ENCODE data around the gene POLR2M. TPM values are rescaled to one million over a fixed set of nuclear protein-coding genes. Genes with fewer than 3 reads are reported as not detected.

POLR2M gene
- 45.1 TPM for polyA plus RNA-seq

- Mint-ChIP-seq H3K27me3 (no peaks in the 10 kb centered on the region), H3K9me3 (no peaks in the 10 kb centered on the region), H3K4me1 (peaks cover 34 to 37% (median 37%) of the 10 kb centered on the region in 3 donors), H3K36me3 (no peaks in the 10 kb centered on the region), H3K4me3 (peak within 1 kb of the TSS; percentile 88 to 98 (median 94)), H3K27ac (peak within 1 kb of the TSS; percentile 83 to 95 (median 94))
These were observed at the start of gene POLR2M for GRCh38 chr15:57706405-57707209. TSS of gene POLR2M (plus strand) at chr15:57706714. CDS start at chr15:57706843, 129 bp downstream.

- no peak overlapping the region for H3K4me3 Mint-ChIP-seq
- peaks cover 11% of the 10 kb centered on the region for H3K27me3 Mint-ChIP-seq
- H3K9me3 Mint-ChIP-seq = no peaks in the 10 kb centered on the region
- H3K27ac Mint-ChIP-seq = no peak overlapping the region
- no peaks in the 10 kb centered on the region for H3K36me3 Mint-ChIP-seq
- no peaks in the 10 kb centered on the region for H3K4me1 Mint-ChIP-seq
These were observed 48.9 kb upstream of the POLR2M start for GRCh38 chr15:57657619-57658018.

- H3K27me3 Mint-ChIP-seq = peaks cover 9% of the 10 kb centered on the region
- H3K27ac Mint-ChIP-seq = no peak overlapping the region
- H3K4me3 Mint-ChIP-seq = no peak overlapping the region
- no peaks in the 10 kb centered on the region for H3K36me3 Mint-ChIP-seq
- no peaks in the 10 kb centered on the region for H3K4me1 Mint-ChIP-seq
- H3K9me3 Mint-ChIP-seq = no peaks in the 10 kb centered on the region
These were observed 44.3 kb upstream of the POLR2M start for GRCh38 chr15:57662091-57662744.

DNA sequence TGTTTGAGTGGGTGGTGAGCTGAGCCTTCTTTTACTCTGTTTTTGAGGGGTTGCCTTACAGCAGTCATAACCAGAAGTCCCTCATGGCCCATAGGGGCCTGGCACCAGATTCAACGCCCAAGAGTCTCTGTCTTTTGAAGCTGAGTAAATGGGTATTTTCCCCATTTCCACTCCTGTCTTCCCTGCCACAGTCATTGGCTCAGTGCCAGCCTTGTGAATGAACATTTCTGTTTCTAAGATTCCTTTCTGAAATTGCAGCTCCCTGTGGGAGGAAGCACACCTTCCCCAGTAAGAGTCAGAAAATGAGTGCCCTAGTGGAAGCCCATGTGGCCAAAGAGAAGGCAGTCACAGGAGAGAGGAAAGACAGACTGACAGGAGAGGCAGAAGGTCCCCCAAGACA, 43.7 kb upstream of the POLR2M start:
- H3K4me1 Mint-ChIP-seq = no peaks in the 10 kb centered on the region
- no peak overlapping the region for H3K27ac Mint-ChIP-seq
- no peak overlapping the region for H3K4me3 Mint-ChIP-seq
- peaks cover 9% of the 10 kb centered on the region for H3K27me3 Mint-ChIP-seq
- no peaks in the 10 kb centered on the region for H3K36me3 Mint-ChIP-seq
- no peaks in the 10 kb centered on the region for H3K9me3 Mint-ChIP-seq

DNA sequence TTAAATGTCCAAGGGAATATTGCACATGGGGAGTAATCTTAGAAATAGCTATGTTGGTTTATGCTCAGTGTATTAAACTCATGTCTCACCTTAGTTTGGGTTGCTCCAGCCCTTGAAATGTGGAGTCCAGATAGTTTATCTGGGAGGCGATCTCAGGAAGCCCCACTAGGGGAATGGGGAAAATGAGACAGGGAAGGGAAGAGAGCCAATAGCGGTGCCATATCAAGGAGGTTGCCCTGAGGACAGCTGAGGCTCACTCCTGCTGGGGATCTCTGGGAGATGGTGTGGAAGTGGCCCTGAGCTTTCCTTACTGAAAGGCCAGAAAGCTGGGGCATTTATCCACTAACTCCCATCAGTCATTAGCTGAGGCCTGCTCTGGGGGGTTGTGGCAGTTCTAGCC, 43.3 kb upstream of the POLR2M start:
- Mint-ChIP-seq H3K9me3 (no peaks in the 10 kb centered on the region), H3K4me3 (no peak overlapping the region), H3K27ac (no peak overlapping the region), H3K4me1 (no peaks in the 10 kb centered on the region), H3K36me3 (no peaks in the 10 kb centered on the region), H3K27me3 (peaks cover 9% of the 10 kb centered on the region)

GRCh38 chr15:57665194-57665593, 41.3 kb upstream of the POLR2M start:
- no peak overlapping the region for H3K27ac Mint-ChIP-seq
- H3K36me3 Mint-ChIP-seq = no peaks in the 10 kb centered on the region
- H3K27me3 Mint-ChIP-seq = peaks cover 6% of the 10 kb centered on the region
- H3K4me3 Mint-ChIP-seq = no peak overlapping the region
- no peaks in the 10 kb centered on the region for H3K9me3 Mint-ChIP-seq
- peaks cover 0 to 1% (median 0%) of the 10 kb centered on the region in 3 donors for H3K4me1 Mint-ChIP-seq

GRCh38 chr15:57665939-57666338, 40.6 kb upstream of the POLR2M start:
- peaks cover 7% of the 10 kb centered on the region for H3K27me3 Mint-ChIP-seq
- no peak overlapping the region for H3K4me3 Mint-ChIP-seq
- H3K4me1 Mint-ChIP-seq = peaks cover 0 to 1% (median 0%) of the 10 kb centered on the region in 3 donors
- no peak overlapping the region for H3K27ac Mint-ChIP-seq
- no peaks in the 10 kb centered on the region for H3K36me3 Mint-ChIP-seq
- no peaks in the 10 kb centered on the region for H3K9me3 Mint-ChIP-seq

GRCh38 chr15:57667171-57667849, 39.2 kb upstream of the POLR2M start:
- peaks cover 0 to 1% (median 0%) of the 10 kb centered on the region in 3 donors for H3K4me1 Mint-ChIP-seq
- no peak overlapping the region for H3K4me3 Mint-ChIP-seq
- peaks cover 0 to 2% (median 0%) of the 10 kb centered on the region in 3 donors for H3K9me3 Mint-ChIP-seq
- no peaks in the 10 kb centered on the region for H3K36me3 Mint-ChIP-seq
- peaks cover 9% of the 10 kb centered on the region for H3K27me3 Mint-ChIP-seq
- H3K27ac Mint-ChIP-seq = no peak overlapping the region

- no peak overlapping the region for H3K27ac Mint-ChIP-seq
- H3K36me3 Mint-ChIP-seq = no peaks in the 10 kb centered on the region
- H3K27me3 Mint-ChIP-seq = peaks cover 13% of the 10 kb centered on the region
- H3K4me3 Mint-ChIP-seq = no peak overlapping the region
- peaks cover 0 to 2% (median 0%) of the 10 kb centered on the region in 3 donors for H3K9me3 Mint-ChIP-seq
- H3K4me1 Mint-ChIP-seq = peaks cover 0 to 3% (median 0%) of the 10 kb centered on the region in 3 donors
These were observed 38.5 kb upstream of the POLR2M start for GRCh38 chr15:57668016-57668415.

DNA sequence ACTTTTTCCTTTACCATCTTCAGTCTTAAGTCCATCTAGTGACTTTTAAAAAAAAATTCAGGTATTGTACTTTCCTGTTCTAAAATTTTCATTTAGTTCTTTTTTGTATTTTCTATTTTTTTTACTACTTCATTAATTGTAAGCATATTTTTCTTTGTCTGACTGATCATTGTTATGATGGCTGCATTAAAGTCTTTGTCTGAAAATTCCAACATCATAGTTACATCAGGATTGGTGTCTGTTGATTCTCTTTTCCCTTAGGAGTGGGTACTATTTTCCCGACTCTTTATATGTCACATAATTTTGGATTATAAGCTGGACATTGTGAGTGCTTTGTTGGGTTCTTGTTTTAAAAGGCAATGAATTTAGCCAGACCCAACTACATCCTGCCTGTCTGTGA, 34.9 kb upstream of the POLR2M start:
- H3K9me3 Mint-ChIP-seq = peaks cover 0 to 2% (median 0%) of the 10 kb centered on the region in 3 donors
- peaks cover 20% of the 10 kb centered on the region for H3K27me3 Mint-ChIP-seq

DNA sequence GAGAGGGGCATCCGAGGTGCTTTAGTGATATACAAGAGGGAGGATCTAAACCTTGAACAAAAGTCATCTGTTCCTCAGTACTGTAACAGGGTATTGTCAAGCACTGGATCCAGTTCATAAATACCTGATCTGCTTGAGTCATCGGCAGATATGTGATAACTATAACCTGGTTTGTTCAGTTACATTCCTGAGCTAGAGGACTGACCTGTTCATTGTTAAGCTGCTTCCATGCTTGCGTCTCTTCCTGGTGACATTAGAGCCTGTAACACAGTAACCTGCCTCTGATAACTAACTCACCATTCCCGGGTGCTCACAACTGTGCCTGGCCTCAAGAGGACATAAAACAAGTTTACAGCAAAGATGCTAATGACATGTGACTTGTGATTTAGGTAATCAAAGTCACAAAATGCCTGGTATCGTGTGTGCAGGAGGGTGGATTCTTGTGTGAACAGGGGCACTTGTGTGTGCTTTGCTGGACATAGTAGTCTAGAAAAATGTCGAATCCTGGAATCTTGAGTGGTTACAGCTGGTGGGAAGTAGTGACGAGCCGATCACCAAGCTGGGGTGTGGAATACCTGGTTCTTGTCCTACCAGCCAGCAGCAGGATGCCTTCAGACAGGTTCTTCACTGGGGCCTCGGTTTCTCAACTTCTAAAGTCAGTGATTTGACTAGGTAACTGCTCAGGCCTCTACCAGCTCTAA, 30.9 kb upstream of the POLR2M start:
- H3K9me3 Mint-ChIP-seq = peaks cover 0 to 2% (median 0%) of the 10 kb centered on the region in 3 donors
- peaks cover 0 to 3% (median 2%) of the 10 kb centered on the region in 3 donors for H3K4me1 Mint-ChIP-seq
- no peak overlapping the region for H3K4me3 Mint-ChIP-seq
- no peak overlapping the region for H3K27ac Mint-ChIP-seq
- H3K36me3 Mint-ChIP-seq = no peaks in the 10 kb centered on the region
- peaks cover 20% of the 10 kb centered on the region for H3K27me3 Mint-ChIP-seq

More for the DNA sequence above, 34.9 kb upstream of the POLR2M start:
- H3K4me1 Mint-ChIP-seq = peaks cover 0 to 3% (median 0%) of the 10 kb centered on the region in 3 donors
- H3K27ac Mint-ChIP-seq = no peak overlapping the region
- H3K4me3 Mint-ChIP-seq = no peak overlapping the region
- H3K36me3 Mint-ChIP-seq = no peaks in the 10 kb centered on the region

DNA sequence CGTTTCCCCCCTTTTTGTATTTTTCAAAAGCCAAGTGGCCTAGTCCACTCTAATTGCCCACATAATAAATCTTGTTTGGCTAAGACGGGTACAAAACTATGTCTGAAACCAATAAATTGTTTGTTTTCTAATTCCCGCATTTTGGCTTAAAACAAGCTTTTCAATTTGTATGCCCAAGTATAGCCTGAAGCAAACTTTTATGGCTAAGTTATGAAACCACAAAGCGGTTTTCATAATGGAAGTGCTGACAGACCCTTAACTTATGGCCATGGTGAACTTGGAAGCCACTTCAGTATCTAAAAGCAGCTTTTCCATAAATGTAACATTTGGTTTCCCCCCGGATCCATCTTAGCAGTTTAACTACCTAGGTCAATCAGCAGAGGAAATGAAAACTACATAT, 29.9 kb upstream of the POLR2M start:
- Mint-ChIP-seq H3K9me3 (peaks cover 0 to 2% (median 0%) of the 10 kb centered on the region in 3 donors), H3K4me3 (no peak overlapping the region), H3K27ac (no peak overlapping the region), H3K4me1 (peaks cover 0 to 3% (median 2%) of the 10 kb centered on the region in 3 donors), H3K36me3 (no peaks in the 10 kb centered on the region), H3K27me3 (peaks cover 20% of the 10 kb centered on the region)

- H3K36me3 Mint-ChIP-seq = no peaks in the 10 kb centered on the region
- H3K4me3 Mint-ChIP-seq = no peak overlapping the region
- no peak overlapping the region for H3K27ac Mint-ChIP-seq
- H3K9me3 Mint-ChIP-seq = no peaks in the 10 kb centered on the region
- peaks cover 17% of the 10 kb centered on the region for H3K27me3 Mint-ChIP-seq
- H3K4me1 Mint-ChIP-seq = peaks cover 0 to 3% (median 2%) of the 10 kb centered on the region in 3 donors
These were observed 29.3 kb upstream of the POLR2M start for GRCh38 chr15:57677204-57677603.

- H3K36me3 Mint-ChIP-seq = no peaks in the 10 kb centered on the region
- H3K4me1 Mint-ChIP-seq = peaks cover 0 to 3% (median 0%) of the 10 kb centered on the region in 3 donors
- no peaks in the 10 kb centered on the region for H3K9me3 Mint-ChIP-seq
- H3K27ac Mint-ChIP-seq = no peak overlapping the region
- H3K27me3 Mint-ChIP-seq = peaks cover 11% of the 10 kb centered on the region
- no peak overlapping the region for H3K4me3 Mint-ChIP-seq
These were observed 26.5 kb upstream of the POLR2M start for GRCh38 chr15:57680021-57680420.

Data from IgD-negative memory B cell (primary cell).